Measurements from ENCODE around the gene KCNMA1.

The KCNMA1 gene

GRCh38 chr10:77253147-77253545 lies 384.5 kb downstream of the KCNMA1 start:
- DNase-seq, result no peak

- no peak for DNase-seq
These were observed 385.0 kb downstream of the KCNMA1 start for GRCh38 chr10:77252380-77253146.

- DNase-seq, result peak; percentile 72 to 76
These were observed 386.2 kb downstream of the KCNMA1 start for GRCh38 chr10:77251297-77252013.

GRCh38 chr10:77249901-77250459 lies 387.6 kb downstream of the KCNMA1 start:
- DNase-seq, result no peak

GRCh38 chr10:77248104-77248790 lies 389.4 kb downstream of the KCNMA1 start:
- no peak for DNase-seq

GRCh38 chr10:77247031-77247990 lies 390.3 kb downstream of the KCNMA1 start:
- DNase-seq, result no peak

- DNase-seq, result peak; percentile 65 to 66
These were observed 391.7 kb downstream of the KCNMA1 start for GRCh38 chr10:77245953-77246352.

GRCh38 chr10:77244746-77245145 lies 392.9 kb downstream of the KCNMA1 start:
- DNase-seq, result no peak

- no peak for DNase-seq
These were observed 393.3 kb downstream of the KCNMA1 start for GRCh38 chr10:77244286-77244685.

- no peak for DNase-seq
These were observed 396.3 kb downstream of the KCNMA1 start for GRCh38 chr10:77241350-77241725.

- DNase-seq, result no peak
These were observed 396.8 kb downstream of the KCNMA1 start for GRCh38 chr10:77240706-77241349.

- DNase-seq, result no peak
These were observed 397.5 kb downstream of the KCNMA1 start for GRCh38 chr10:77240041-77240652.

- DNase-seq, result no peak
These were observed 400.5 kb downstream of the KCNMA1 start for GRCh38 chr10:77237120-77237519.

GRCh38 chr10:77236700-77237099 lies 400.9 kb downstream of the KCNMA1 start:
- no peak for DNase-seq

GRCh38 chr10:77236029-77236428 lies 401.6 kb downstream of the KCNMA1 start:
- DNase-seq, result no peak

GRCh38 chr10:77234599-77234998 lies 403.0 kb downstream of the KCNMA1 start:
- no peak for DNase-seq

- DNase-seq, result no peak
These were observed 404.1 kb downstream of the KCNMA1 start for GRCh38 chr10:77233466-77233865.

- DNase-seq, result no peak
These were observed 405.6 kb downstream of the KCNMA1 start for GRCh38 chr10:77231884-77232610.

- no peak for DNase-seq
These were observed 406.2 kb downstream of the KCNMA1 start for GRCh38 chr10:77231375-77231774.

- no peak for DNase-seq
These were observed 407.4 kb downstream of the KCNMA1 start for GRCh38 chr10:77230194-77230593.

GRCh38 chr10:77229704-77230103 lies 407.9 kb downstream of the KCNMA1 start:
- DNase-seq, result no peak
